ENCODE results near the gene H2AZ1.
"Not testable (repeated sequence)": the region's sequence is repeated elsewhere in the genome, so short reads cannot be mapped to it uniquely, and the experiment has no call there.

Gene H2AZ1

GRCh38 chr4:99961711-99962110 lies 11.6 kb upstream of the H2AZ1 start:
- no peak overlapping the region for H3K4me3 ChIP-seq (ENCODE audit: low read length, poor library complexity, severe bottlenecking)
- TF ChIP-seq CTCF (conservative IDR thresholded peaks at IDR 0.05; ENCODE audit: low read length) (no peak), EZH2phosphoT487 (IDR thresholded peaks at IDR 0.05; ENCODE audit: borderline replicate concordance) (no peak)
- no peak overlapping the region for H3K4me2 ChIP-seq (ENCODE audit: low read depth, low read length, poor library complexity, severe bottlenecking)
- H3K79me2 ChIP-seq (ENCODE audit: insufficient read depth, low read length) = no peaks in the 10 kb centered on the region
- H3K4me1 ChIP-seq (ENCODE audit: insufficient read depth, low read length, poor library complexity, severe bottlenecking) = peaks cover 23% of the 10 kb centered on the region
- H3K9me3 ChIP-seq (ENCODE audit: insufficient read depth, low read depth, low read length) = no peaks in the 10 kb centered on the region
- H3F3A ChIP-seq (ENCODE audit: low read depth) = no peaks in the 10 kb centered on the region
- H2AFZ ChIP-seq (ENCODE audit: low read length) = no peak overlapping the region
- no peak overlapping the region for H3K9ac ChIP-seq (ENCODE audit: low read depth, low read length, poor library complexity, severe bottlenecking)
- H3K36me3 ChIP-seq (ENCODE audit: insufficient read depth, low read length) = no peaks in the 10 kb centered on the region
- H3K27me3 ChIP-seq (ENCODE audit: insufficient read depth, low read length, poor library complexity, severe bottlenecking) = no peaks in the 10 kb centered on the region
- no peaks in the 10 kb centered on the region for H3K9me2 ChIP-seq (replicated peaks; ENCODE audit: low read depth, low read length)
- no peaks in the 10 kb centered on the region for H4K20me1 ChIP-seq (ENCODE audit: insufficient read depth, low read length, poor library complexity, severe bottlenecking)

- Histone ChIP-seq H3K79me2 (ENCODE audit: insufficient read depth, low read length) (no peaks in the 10 kb centered on the region), H3F3A (ENCODE audit: low read depth) (no peaks in the 10 kb centered on the region), H3K4me1 (ENCODE audit: insufficient read depth, low read length, poor library complexity, severe bottlenecking) (peaks cover 14% of the 10 kb centered on the region), H2AFZ (ENCODE audit: low read length) (no peak overlapping the region), H3K4me2 (ENCODE audit: low read depth, low read length, poor library complexity, severe bottlenecking) (no peak overlapping the region), H3K27me3 (ENCODE audit: insufficient read depth, low read length, poor library complexity, severe bottlenecking) (no peaks in the 10 kb centered on the region), H3K4me3 (ENCODE audit: low read length, poor library complexity, severe bottlenecking) (no peak overlapping the region), H3K36me3 (ENCODE audit: insufficient read depth, low read length) (no peaks in the 10 kb centered on the region), H3K9ac (ENCODE audit: low read depth, low read length, poor library complexity, severe bottlenecking) (no peak overlapping the region), H3K9me3 (ENCODE audit: insufficient read depth, low read depth, low read length) (no peaks in the 10 kb centered on the region), H4K20me1 (ENCODE audit: insufficient read depth, low read length, poor library complexity, severe bottlenecking) (no peaks in the 10 kb centered on the region), H3K9me2 (replicated peaks; ENCODE audit: low read depth, low read length) (no peaks in the 10 kb centered on the region)
- no peak for TF ChIP-seq CTCF (conservative IDR thresholded peaks at IDR 0.05; ENCODE audit: low read length)
- no peak for TF ChIP-seq EZH2phosphoT487 (IDR thresholded peaks at IDR 0.05; ENCODE audit: borderline replicate concordance)
Measured at GRCh38 chr4:99960648-99961047, 10.6 kb upstream of the H2AZ1 start.

DNA sequence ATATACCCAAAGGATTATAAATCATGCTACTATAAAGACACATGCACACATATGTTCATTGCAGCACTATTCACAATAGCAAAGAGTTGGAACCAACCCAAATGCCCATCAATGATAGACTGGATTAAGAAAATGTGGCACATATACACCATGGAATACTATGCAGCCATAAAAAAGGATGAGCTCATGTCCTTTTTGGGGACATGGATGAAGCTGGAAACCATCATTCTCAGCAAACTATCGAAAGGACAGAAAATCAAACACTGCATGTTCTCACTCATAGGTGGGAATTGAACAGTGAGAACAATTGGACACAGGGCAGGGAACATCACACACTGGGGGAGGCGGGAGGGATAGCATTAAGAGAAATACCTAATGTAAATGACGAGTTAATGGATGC lies 8.1 kb upstream of the H2AZ1 start:
- H3K4me3 ChIP-seq (ENCODE audit: low read length, poor library complexity, severe bottlenecking); H3K36me3 ChIP-seq (ENCODE audit: insufficient read depth, low read length); H3K4me2 ChIP-seq (ENCODE audit: low read depth, low read length, poor library complexity, severe bottlenecking); H3K9ac ChIP-seq (ENCODE audit: low read depth, low read length, poor library complexity, severe bottlenecking); H3F3A ChIP-seq (ENCODE audit: low read depth); H3K9me3 ChIP-seq (ENCODE audit: insufficient read depth, low read depth, low read length); H3K27me3 ChIP-seq (ENCODE audit: insufficient read depth, low read length, poor library complexity, severe bottlenecking); H4K20me1 ChIP-seq (ENCODE audit: insufficient read depth, low read length, poor library complexity, severe bottlenecking); H3K79me2 ChIP-seq (ENCODE audit: insufficient read depth, low read length); H2AFZ ChIP-seq (ENCODE audit: low read length); H3K4me1 ChIP-seq (ENCODE audit: insufficient read depth, low read length, poor library complexity, severe bottlenecking); H3K9me2 ChIP-seq (replicated peaks; ENCODE audit: low read depth, low read length): not testable (repeated sequence)

DNA sequence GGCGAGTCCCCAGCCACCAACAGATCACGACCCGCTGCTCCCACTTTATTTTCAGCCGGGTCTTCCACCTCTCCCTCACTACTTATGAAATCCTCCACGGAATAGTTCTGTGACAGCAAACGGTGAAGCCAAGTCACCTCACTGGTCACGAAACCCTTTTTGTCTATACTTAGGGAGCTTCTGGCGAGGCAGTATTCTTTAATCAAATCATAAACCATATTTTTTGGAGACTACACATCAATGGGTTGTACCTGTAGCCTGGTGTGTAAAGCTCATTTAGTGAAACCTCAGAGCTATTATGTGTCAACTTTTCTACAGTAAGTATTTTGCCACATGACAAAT lies 809 bp upstream of the H2AZ1 start:
- Histone ChIP-seq H3K4me1 (ENCODE audit: insufficient read depth, low read length, poor library complexity, severe bottlenecking) (peaks cover 27% of the 10 kb centered on the region), H3K4me3 (ENCODE audit: low read length, poor library complexity, severe bottlenecking) (peak overlapping the region; percentile 96), H3K79me2 (ENCODE audit: insufficient read depth, low read length) (peaks cover 42% of the 10 kb centered on the region), H3K27me3 (ENCODE audit: insufficient read depth, low read length, poor library complexity, severe bottlenecking) (peaks cover 5% of the 10 kb centered on the region), H3K9ac (ENCODE audit: low read depth, low read length, poor library complexity, severe bottlenecking) (peak overlapping the region; percentile 82), H3K4me2 (ENCODE audit: low read depth, low read length, poor library complexity, severe bottlenecking) (peak overlapping the region; percentile 99), H4K20me1 (ENCODE audit: insufficient read depth, low read length, poor library complexity, severe bottlenecking) (peaks cover 26% of the 10 kb centered on the region), H2AFZ (ENCODE audit: low read length) (peak overlapping the region; percentile 89), H3F3A (ENCODE audit: low read depth) (peaks cover 21% of the 10 kb centered on the region), H3K36me3 (ENCODE audit: insufficient read depth, low read length) (peaks cover 20% of the 10 kb centered on the region), H3K9me2 (replicated peaks; ENCODE audit: low read depth, low read length) (no peaks in the 10 kb centered on the region), H3K9me3 (ENCODE audit: insufficient read depth, low read depth, low read length) (no peaks in the 10 kb centered on the region)
- TF ChIP-seq CTCF (conservative IDR thresholded peaks at IDR 0.05; ENCODE audit: low read length) = no peak
- no peak for TF ChIP-seq EZH2phosphoT487 (IDR thresholded peaks at IDR 0.05; ENCODE audit: borderline replicate concordance)
